HG03354 (cell line): ENCODE results near the gene THRB.

Source experiments
- ATAC-seq: cut with Tn5 transposase; IDR thresholded peaks from one replicate; pipeline ENCODE4 v1.9.1; 2021; ENCODE audit warnings: mild to moderate bottlenecking; ENCODE audit not compliant: unreplicated experiment, poor library complexity, severe bottlenecking

THRB gene

GRCh38 chr3:24222165-24222805 lies 272.4 kb downstream of the THRB start:
- no peak for ATAC-seq

GRCh38 chr3:24220859-24221657 lies 273.6 kb downstream of the THRB start:
- ATAC-seq: no peak

GRCh38 chr3:24215502-24215901 lies 279.1 kb downstream of the THRB start:
- ATAC-seq: no peak

- no peak for ATAC-seq
These were observed 283.3 kb downstream of the THRB start for GRCh38 chr3:24211381-24211780.

- ATAC-seq: no peak
These were observed 292.6 kb downstream of the THRB start for GRCh38 chr3:24202071-24202470.

- no peak for ATAC-seq
These were observed 293.3 kb downstream of the THRB start for GRCh38 chr3:24201301-24201700.

- no peak for ATAC-seq
These were observed 294.8 kb downstream of the THRB start for GRCh38 chr3:24199775-24200247.

- ATAC-seq: no peak
These were observed 295.4 kb downstream of the THRB start for GRCh38 chr3:24199300-24199699.

GRCh38 chr3:24198728-24199127 lies 295.9 kb downstream of the THRB start:
- no peak for ATAC-seq

GRCh38 chr3:24197809-24198208 lies 296.8 kb downstream of the THRB start:
- ATAC-seq: no peak

- ATAC-seq: no peak
These were observed 298.1 kb downstream of the THRB start for GRCh38 chr3:24196526-24196925.

GRCh38 chr3:24195504-24196230 lies 299.0 kb downstream of the THRB start:
- ATAC-seq: no peak

GRCh38 chr3:24192469-24193056 lies 302.1 kb downstream of the THRB start:
- ATAC-seq: no peak

- ATAC-seq: no peak
These were observed 302.7 kb downstream of the THRB start for GRCh38 chr3:24191801-24192403.

- no peak for ATAC-seq
These were observed 304.4 kb downstream of the THRB start for GRCh38 chr3:24190256-24190655.

- ATAC-seq: peak; percentile 88
These were observed 308.8 kb downstream of the THRB start for GRCh38 chr3:24185738-24186384.

GRCh38 chr3:24184528-24185176 lies 310.0 kb downstream of the THRB start:
- no peak for ATAC-seq

GRCh38 chr3:24182756-24183155 lies 311.9 kb downstream of the THRB start:
- ATAC-seq: no peak

- no peak for ATAC-seq
These were observed 313.4 kb downstream of the THRB start for GRCh38 chr3:24181256-24181655.
